ENCODE data around the gene AATK. TPM values are rescaled to one million over a fixed set of nuclear protein-coding genes. Genes with fewer than 3 reads are reported as not detected.

The AATK gene
- total and polyA plus RNA-seq, 10 of the 15 experiments (the other 5 are each of a cell fraction or from before 2014, with no cell fraction given), result 0.04 TPM; not detected in 9

GRCh38 chr17:81167194-81167524, 1.1 kb upstream of the AATK start (continued):
- TF ChIP-seq RELB (IDR thresholded peaks at IDR 0.05; ENCODE audit: low read depth), result no peak

- ATAC-seq (no peak), DNase-seq (ENCODE audit: low read depth, low spot score) (no peak), FAIRE-seq (no peak)
- POLR2A ChIA-PET, result no interaction called here
- no peak within 1 kb of the TSS for H3K4me2 ChIP-seq (ENCODE audit: control insufficient read depth, insufficient read depth)
- SMC1A ChIA-PET (ENCODE audit: uncharacterized antibody, unreplicated experiment), result no interaction called here
- H3K9me3 ChIP-seq (replicated peaks; ENCODE audit: control insufficient read depth, insufficient read depth, low read length), result no peaks in the 10 kb centered on the region
- intact Hi-C loops (cut with micrococcal nuclease; ENCODE audit: unreplicated experiment), result no loop called here
- H3K79me2 ChIP-seq (ENCODE audit: control insufficient read depth, insufficient read depth, low read length), result no peaks in the 10 kb centered on the region
- H3K36me3 ChIP-seq (ENCODE audit: control insufficient read depth in 2 of 2, insufficient read depth in 2 of 2, low read length in 1 of 2), result no peaks in the 10 kb centered on the region
- H4K20me1 ChIP-seq (ENCODE audit: control insufficient read depth, insufficient read depth), result no peaks in the 10 kb centered on the region
- H3K4me1 ChIP-seq (ENCODE audit: control insufficient read depth, insufficient read depth, low read length), result no peaks in the 10 kb centered on the region
- in situ Hi-C loops (cut with MboI), result loop anchor here (5.0 kb wide), 1 partner anchor 52 kb away; no protein-coding TSS in a partner anchor
- H3K9ac ChIP-seq (ENCODE audit: control insufficient read depth, insufficient read depth, low read length), result no peak within 1 kb of the TSS
- no peaks in the 10 kb centered on the region; a peak in 4 of 4 replicates for H3K27me3 ChIP-seq (replicated peaks in 1 of 2; ENCODE audit: control insufficient read depth in 2 of 2, insufficient read depth in 2 of 2, low read length in 1 of 2)
- no peak within 1 kb of the TSS for H3K4me3 ChIP-seq
- H2AFZ ChIP-seq (ENCODE audit: control insufficient read depth, low read depth, low read length), result no peak within 1 kb of the TSS
- no TSS peak for BruUV-seq (replicated peaks)
- TF ChIP-seq NFIC (IDR thresholded peaks at IDR 0.05; ENCODE audit: low read depth, low read length) (no peak), RELB (IDR thresholded peaks at IDR 0.05; ENCODE audit: low read depth) (no peak)
- 23% methylated on average over 43 of the region's 46 CpGs for WGBS (ENCODE audit: insufficient coverage, insufficient replicate concordance, low lambda C conversion rate, missing lambda C conversion rate)
- CTCF ChIA-PET, result no interaction called here
- no peak within 1 kb of the TSS for H3K27ac ChIP-seq (ENCODE audit: control insufficient read depth, insufficient read depth)
- RAD21 ChIA-PET (ENCODE audit: unreplicated experiment), result no interaction called here
These were observed 582 bp downstream of the AATK start, which contains the start of gene PVALEF for GRCh38 chr17:81165246-81166032. PVALEF (plus strand) TSS chr17:81165507; CDS start chr17:81181227, 15,720 bp downstream.

Measured in GM12878 (cell line).